ENCODE results near the gene PRKG1.

PRKG1 gene

GRCh38 chr10:51522858-51523257 lies 448.6 kb downstream of the PRKG1 start:
- Mint-ChIP-seq H3K36me3 (no peaks in the 10 kb centered on the region), H3K27ac (no peak overlapping the region), H3K4me3 (no peak overlapping the region), H3K27me3 (peaks cover 3% of the 10 kb centered on the region), H3K9me3 (peaks cover 3% of the 10 kb centered on the region), H3K4me1 (peaks cover 3% of the 10 kb centered on the region)
- ATAC-seq (ENCODE audit: low read depth) (no peak), DNase-seq (ENCODE audit: low spot score in 2 of 2) (no peak)

- Mint-ChIP-seq H3K36me3 (no peaks in the 10 kb centered on the region), H3K27ac (no peak overlapping the region), H3K27me3 (peaks cover 3% of the 10 kb centered on the region), H3K9me3 (peaks cover 3% of the 10 kb centered on the region), H3K4me1 (peaks cover 3% of the 10 kb centered on the region), H3K4me3 (no peak overlapping the region)
- DNase-seq (ENCODE audit: low spot score in 2 of 2) (no peak), ATAC-seq (ENCODE audit: low read depth) (no peak)
These were observed 449.2 kb downstream of the PRKG1 start for GRCh38 chr10:51523440-51523839.

DNA sequence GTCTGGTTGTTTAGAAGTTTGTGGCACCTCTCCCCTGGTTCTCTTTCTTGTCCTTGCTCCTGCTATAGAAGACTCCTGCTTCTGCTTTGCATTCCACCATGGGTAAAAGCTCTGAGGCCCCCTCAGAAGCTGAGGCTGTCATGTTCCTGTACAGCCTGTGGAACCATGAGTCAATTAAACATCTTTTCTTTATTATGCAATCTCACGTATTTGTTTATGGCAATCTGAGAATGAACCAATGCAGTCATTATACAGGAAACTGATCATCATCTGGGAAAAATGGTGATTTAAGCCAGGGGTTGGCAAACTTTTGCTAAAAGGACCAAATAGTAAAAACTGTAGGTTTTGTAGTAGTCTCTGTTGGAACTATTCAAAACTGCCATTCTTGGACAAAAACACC lies 449.8 kb downstream of the PRKG1 start:
- H3K36me3 Mint-ChIP-seq = no peaks in the 10 kb centered on the region
- no peak for DNase-seq (ENCODE audit: low spot score in 2 of 2)
- peaks cover 3% of the 10 kb centered on the region for H3K27me3 Mint-ChIP-seq
- no peak for ATAC-seq (ENCODE audit: low read depth)
- H3K4me3 Mint-ChIP-seq = no peak overlapping the region
- H3K9me3 Mint-ChIP-seq = peaks cover 3% of the 10 kb centered on the region
- peaks cover 3% of the 10 kb centered on the region for H3K4me1 Mint-ChIP-seq
- H3K27ac Mint-ChIP-seq = no peak overlapping the region

DNA sequence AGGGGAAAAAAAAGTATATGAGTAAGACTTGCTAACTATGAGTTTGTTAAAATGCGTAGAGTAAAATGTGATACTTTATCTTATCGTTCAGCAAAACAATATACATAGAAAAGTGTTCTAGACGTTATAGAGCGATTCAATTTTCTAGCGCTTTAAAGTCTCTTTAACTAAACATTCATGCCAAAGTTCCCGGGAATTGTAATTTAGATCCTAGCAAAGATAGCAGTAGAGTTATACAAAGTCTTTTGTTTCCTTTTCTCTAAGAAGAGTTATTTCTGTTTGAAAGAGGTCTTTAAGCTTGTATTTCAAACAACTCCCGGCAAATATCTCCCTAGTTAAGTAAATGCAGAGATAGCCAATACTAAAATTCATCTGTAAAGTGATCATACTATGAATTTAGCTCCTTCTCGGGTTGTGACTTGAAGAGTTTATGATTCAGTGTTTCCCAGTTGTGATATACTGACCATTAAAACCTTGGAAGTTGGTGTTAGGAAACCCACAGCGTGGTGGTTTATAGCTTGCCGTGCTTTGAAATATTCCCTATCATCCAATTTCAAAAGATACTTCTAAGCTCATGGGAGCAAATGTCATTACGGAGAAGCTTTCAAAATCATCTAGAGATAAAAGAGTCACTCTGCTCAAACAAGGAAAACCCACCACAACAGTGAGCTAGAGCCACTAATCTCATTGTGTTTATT lies 453.4 kb downstream of the PRKG1 start:
- ATAC-seq (ENCODE audit: low read depth) = no peak
- Mint-ChIP-seq H3K27ac (no peak overlapping the region), H3K4me1 (peaks cover 3% of the 10 kb centered on the region), H3K36me3 (no peaks in the 10 kb centered on the region), H3K4me3 (no peak overlapping the region), H3K27me3 (peaks cover 3% of the 10 kb centered on the region), H3K9me3 (peaks cover 3% of the 10 kb centered on the region)
- no peak for DNase-seq (ENCODE audit: low spot score in 2 of 2)

DNA sequence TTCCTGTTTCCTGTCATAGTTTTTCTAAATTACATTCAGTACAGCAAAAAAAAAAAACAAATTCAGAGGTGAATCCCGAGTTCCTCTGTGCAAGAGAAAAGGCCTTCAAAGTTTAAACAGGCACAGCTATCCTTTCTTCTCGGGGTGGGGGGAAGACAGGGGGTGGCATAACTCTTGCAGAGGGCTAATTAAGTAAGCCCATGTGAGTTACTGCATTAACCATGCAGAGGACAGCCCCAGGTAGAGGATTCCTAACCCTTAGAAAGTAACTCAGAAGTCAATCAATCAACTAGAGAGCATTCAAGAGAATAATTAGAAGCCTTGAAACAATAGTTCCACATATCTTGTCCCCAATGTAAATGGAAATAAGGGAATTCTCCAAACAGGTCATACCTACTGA lies 454.2 kb downstream of the PRKG1 start:
- no peak for DNase-seq (ENCODE audit: low spot score in 2 of 2)
- no peak overlapping the region for H3K27ac Mint-ChIP-seq
- no peak for ATAC-seq (ENCODE audit: low read depth)
- H3K27me3 Mint-ChIP-seq = peaks cover 3% of the 10 kb centered on the region
- no peaks in the 10 kb centered on the region for H3K36me3 Mint-ChIP-seq
- H3K4me1 Mint-ChIP-seq = peaks cover 3% of the 10 kb centered on the region
- H3K4me3 Mint-ChIP-seq = no peak overlapping the region
- peaks cover 3% of the 10 kb centered on the region for H3K9me3 Mint-ChIP-seq

GRCh38 chr10:51530541-51530940 lies 456.3 kb downstream of the PRKG1 start:
- no peak for ATAC-seq (ENCODE audit: low read depth)
- no peaks in the 10 kb centered on the region for H3K27me3 Mint-ChIP-seq
- DNase-seq (ENCODE audit: low spot score in 2 of 2) = no peak
- H3K27ac Mint-ChIP-seq = no peak overlapping the region
- H3K9me3 Mint-ChIP-seq = no peaks in the 10 kb centered on the region
- no peaks in the 10 kb centered on the region for H3K36me3 Mint-ChIP-seq
- no peaks in the 10 kb centered on the region for H3K4me1 Mint-ChIP-seq
- H3K4me3 Mint-ChIP-seq = no peak overlapping the region

DNA sequence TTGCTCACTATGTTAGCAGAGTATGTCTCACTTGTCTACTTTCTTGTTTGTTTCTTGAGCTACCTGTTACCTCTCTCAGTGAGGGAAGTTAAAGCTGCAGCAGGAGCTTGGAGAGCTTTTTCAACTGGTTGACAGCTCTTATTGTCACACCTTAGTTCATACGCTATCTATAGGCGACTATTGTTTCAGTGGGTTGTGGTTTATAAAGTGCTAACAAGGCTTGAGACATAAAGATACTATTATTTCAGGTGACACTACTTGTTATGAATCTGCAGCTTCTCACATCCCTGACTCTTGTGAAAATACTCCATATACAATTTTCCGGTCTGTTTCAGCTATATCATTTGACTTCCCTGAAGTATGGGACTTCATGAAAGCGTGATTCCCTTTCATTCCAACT lies 457.8 kb downstream of the PRKG1 start:
- no peak for DNase-seq (ENCODE audit: low spot score in 2 of 2)
- H3K27me3 Mint-ChIP-seq = no peaks in the 10 kb centered on the region
- H3K4me3 Mint-ChIP-seq = no peak overlapping the region
- no peak overlapping the region for H3K27ac Mint-ChIP-seq
- ATAC-seq (ENCODE audit: low read depth) = no peak
- no peaks in the 10 kb centered on the region for H3K9me3 Mint-ChIP-seq
- H3K36me3 Mint-ChIP-seq = no peaks in the 10 kb centered on the region
- no peaks in the 10 kb centered on the region for H3K4me1 Mint-ChIP-seq

DNA sequence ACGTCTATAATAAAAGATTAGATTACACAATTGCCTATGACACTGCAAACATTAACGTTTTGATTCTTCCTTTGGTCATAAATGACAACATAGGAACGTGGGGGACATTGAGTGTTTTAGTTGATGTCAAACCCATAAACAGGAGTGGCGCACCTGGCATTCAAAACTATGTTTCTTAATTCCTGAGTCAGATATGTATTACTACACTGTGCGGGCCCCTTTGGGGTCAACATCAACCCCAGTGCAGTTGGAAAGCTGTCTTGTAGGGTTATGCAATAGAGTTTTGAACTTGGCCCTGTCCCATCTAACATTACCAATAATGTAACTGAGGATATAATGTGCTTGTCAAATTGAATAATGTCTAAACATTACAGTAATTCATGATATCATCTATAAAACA lies 468.6 kb downstream of the PRKG1 start:
- Mint-ChIP-seq H3K36me3 (no peaks in the 10 kb centered on the region), H3K27me3 (no peaks in the 10 kb centered on the region)

DNA sequence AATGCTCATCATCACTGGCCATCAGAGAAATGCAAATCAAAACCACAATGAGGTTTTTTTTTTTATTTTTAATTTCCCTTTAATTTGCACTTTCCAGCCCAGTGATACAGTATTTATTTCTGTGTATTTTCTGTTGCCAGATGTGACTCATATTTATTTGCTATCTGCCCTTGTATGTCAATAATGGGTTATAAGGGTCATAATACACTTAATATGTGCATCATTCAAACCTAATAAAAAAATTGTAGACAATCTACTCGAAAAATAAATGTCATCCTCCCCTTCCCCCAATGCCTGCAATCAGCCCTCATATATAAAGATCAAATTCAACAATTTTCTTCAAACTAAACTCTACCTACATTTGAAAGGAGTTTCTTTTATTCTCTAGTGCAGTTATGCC lies 470.6 kb downstream of the PRKG1 start:
- Mint-ChIP-seq H3K4me3 (no peak overlapping the region), H3K4me1 (no peaks in the 10 kb centered on the region), H3K27me3 (no peaks in the 10 kb centered on the region), H3K9me3 (no peaks in the 10 kb centered on the region), H3K27ac (no peak overlapping the region), H3K36me3 (no peaks in the 10 kb centered on the region)
- DNase-seq (ENCODE audit: low spot score in 2 of 2) (no peak), ATAC-seq (ENCODE audit: low read depth) (no peak)

More for the DNA sequence above, 468.6 kb downstream of the PRKG1 start:
- ATAC-seq (ENCODE audit: low read depth) = no peak
- no peak for DNase-seq (ENCODE audit: low spot score in 2 of 2)
- Mint-ChIP-seq H3K27ac (no peak overlapping the region), H3K9me3 (no peaks in the 10 kb centered on the region), H3K4me1 (no peaks in the 10 kb centered on the region), H3K4me3 (no peak overlapping the region)

GRCh38 chr10:51547941-51548340 lies 473.7 kb downstream of the PRKG1 start:
- Mint-ChIP-seq H3K27me3 (no peaks in the 10 kb centered on the region), H3K9me3 (no peaks in the 10 kb centered on the region), H3K4me3 (no peak overlapping the region), H3K36me3 (no peaks in the 10 kb centered on the region), H3K27ac (no peak overlapping the region), H3K4me1 (no peaks in the 10 kb centered on the region)
- DNase-seq (ENCODE audit: low spot score in 2 of 2) (no peak), ATAC-seq (ENCODE audit: low read depth) (no peak)

DNA sequence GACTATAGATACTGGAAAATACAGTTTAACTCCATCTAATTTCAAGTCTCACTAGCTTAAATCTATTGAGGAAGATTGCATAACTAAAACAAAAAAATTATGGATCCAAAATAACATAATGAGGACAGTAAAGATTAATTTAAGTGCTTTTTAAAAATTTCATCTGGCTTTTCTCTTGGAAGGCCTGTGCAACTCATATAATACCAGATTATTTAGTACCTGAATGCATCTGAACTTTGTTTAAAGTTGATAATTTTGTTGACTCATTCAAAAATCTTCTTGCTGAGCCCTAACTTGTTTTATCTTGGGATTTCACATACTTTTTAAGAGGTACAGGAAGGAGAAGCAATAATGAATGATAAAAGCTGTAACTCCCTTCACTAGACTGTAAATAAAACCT lies 478.6 kb downstream of the PRKG1 start:
- H3K27ac Mint-ChIP-seq = no peak overlapping the region
- no peak for ATAC-seq (ENCODE audit: low read depth)
- DNase-seq (ENCODE audit: low spot score in 2 of 2) = no peak
- no peaks in the 10 kb centered on the region for H3K36me3 Mint-ChIP-seq
- no peaks in the 10 kb centered on the region for H3K9me3 Mint-ChIP-seq
- H3K27me3 Mint-ChIP-seq = no peaks in the 10 kb centered on the region
- H3K4me3 Mint-ChIP-seq = no peak overlapping the region
- no peaks in the 10 kb centered on the region for H3K4me1 Mint-ChIP-seq

DNA sequence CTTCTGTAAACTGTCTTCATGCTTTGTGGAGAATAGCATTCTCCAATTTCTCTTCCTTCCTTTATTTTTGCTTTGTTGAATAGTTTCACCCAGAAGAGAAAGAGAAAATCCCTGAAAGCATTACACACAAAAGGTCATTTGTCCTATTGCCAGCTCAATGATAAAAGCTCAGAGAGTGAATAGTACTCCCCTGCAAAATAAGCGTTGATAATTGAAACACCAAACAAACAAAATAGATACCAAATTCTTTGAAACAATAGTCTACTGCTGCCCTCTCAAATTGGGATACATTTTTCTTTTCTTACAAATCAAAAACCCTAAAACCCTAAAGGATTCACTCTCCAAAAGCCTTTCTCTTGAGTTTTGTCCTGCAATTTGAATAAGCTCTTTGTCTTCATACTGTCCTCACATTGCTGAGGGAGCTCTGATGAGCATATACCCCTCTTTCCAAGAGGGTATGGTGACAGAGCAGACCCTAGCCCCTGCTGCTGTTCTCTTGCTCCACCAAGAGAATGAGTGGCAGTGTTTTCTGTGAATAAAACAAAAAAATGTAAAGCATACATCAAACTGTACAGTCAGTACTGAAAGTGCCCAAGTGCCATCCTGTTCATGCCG lies 490.7 kb downstream of the PRKG1 start:
- Mint-ChIP-seq H3K27ac (no peak overlapping the region), H3K27me3 (no peaks in the 10 kb centered on the region), H3K4me3 (no peak overlapping the region), H3K4me1 (no peaks in the 10 kb centered on the region), H3K36me3 (no peaks in the 10 kb centered on the region), H3K9me3 (no peaks in the 10 kb centered on the region)
- ATAC-seq (ENCODE audit: low read depth) (no peak), DNase-seq (ENCODE audit: low spot score in 2 of 2) (no peak)

GRCh38 chr10:51567271-51567670 lies 493.0 kb downstream of the PRKG1 start:
- no peak for DNase-seq (ENCODE audit: low spot score in 2 of 2)
- Mint-ChIP-seq H3K27ac (no peak overlapping the region), H3K4me1 (no peaks in the 10 kb centered on the region), H3K27me3 (no peaks in the 10 kb centered on the region), H3K4me3 (no peak overlapping the region), H3K36me3 (no peaks in the 10 kb centered on the region), H3K9me3 (peaks cover 2% of the 10 kb centered on the region)
- ATAC-seq (ENCODE audit: low read depth) = no peak

GRCh38 chr10:51569467-51569866 lies 495.2 kb downstream of the PRKG1 start:
- H3K27me3 Mint-ChIP-seq = no peaks in the 10 kb centered on the region
- H3K4me1 Mint-ChIP-seq = no peaks in the 10 kb centered on the region
- no peaks in the 10 kb centered on the region for H3K36me3 Mint-ChIP-seq
- H3K4me3 Mint-ChIP-seq = no peak overlapping the region
- DNase-seq (ENCODE audit: low spot score in 2 of 2) (no peak), ATAC-seq (ENCODE audit: low read depth) (no peak)
- H3K27ac Mint-ChIP-seq = no peak overlapping the region
- peaks cover 2% of the 10 kb centered on the region for H3K9me3 Mint-ChIP-seq
